HepG2 (cell line): ENCODE results near the gene RSPRY1. TPM values are rescaled to one million over a fixed set of nuclear protein-coding genes. Genes with fewer than 3 reads are reported as not detected.

Source experiments
- AFF4 ChIP-seq: sonication (generic); formaldehyde crosslinking; IDR thresholded peaks from 2 replicates; pipeline ENCODE4 v1.4.0; 2020; ENCODE audit warnings: missing genetic modification reagents
- ARNT2 ChIP-seq: sonication (generic); formaldehyde crosslinking; IDR thresholded peaks from 2 replicates; pipeline ENCODE4 v1.8.0; 2022; ENCODE audit warnings: mild to moderate bottlenecking, low read depth, missing genetic modification reagents, moderate library complexity
- ATAD3A ChIP-seq: sonication (generic); formaldehyde crosslinking; IDR thresholded peaks from 2 replicates; pipeline ENCODE4 v1.4.0; 2020; ENCODE audit warnings: missing genetic modification reagents
- CC2D1A ChIP-seq: sonication (generic); formaldehyde crosslinking; IDR thresholded peaks from 2 replicates; pipeline ENCODE4 v1.8.1; 2023; ENCODE audit warnings: mild to moderate bottlenecking, missing genetic modification reagents
- HOXA5 ChIP-seq: sonication (generic); formaldehyde crosslinking; IDR thresholded peaks from 2 replicates; pipeline ENCODE4 v1.4.0; 2020; ENCODE audit warnings: missing genetic modification reagents
- JUND ChIP-seq: sonication (generic); formaldehyde crosslinking; IDR thresholded peaks from 2 replicates; pipeline ENCODE4 v1.8.0; 2022; ENCODE audit warnings: mild to moderate bottlenecking, missing genetic modification reagents
- MED13 ChIP-seq: sonication (generic); formaldehyde crosslinking; IDR thresholded peaks from 2 replicates; pipeline ENCODE4 v1.5.0; 2020; ENCODE audit warnings: missing genetic modification reagents
- MYC ChIP-seq: sonication (generic); formaldehyde crosslinking; IDR thresholded peaks from 2 replicates; pipeline ENCODE4 v1.9.0; 2021; ENCODE audit warnings: missing genetic modification reagents, borderline replicate concordance
- NFE2L1 ChIP-seq: sonication (generic); formaldehyde crosslinking; IDR thresholded peaks from 2 replicates; pipeline ENCODE4 v1.4.0; 2020; ENCODE audit warnings: missing genetic modification reagents, mild to moderate bottlenecking, borderline replicate concordance
- NR2F6 ChIP-seq, 2 experiments: IDR thresholded peaks; 2 replicates each; pipeline ENCODE4 v1.6.1; 2016; ENCODE audit warnings: antibody characterized with exemption in 1 of 2, mild to moderate bottlenecking in 1 of 2
- PHF21A ChIP-seq: sonication (generic); formaldehyde crosslinking; IDR thresholded peaks from 2 replicates; pipeline ENCODE4 v1.5.0; 2020; ENCODE audit warnings: mild to moderate bottlenecking, missing genetic modification reagents
- RCOR2 ChIP-seq: IDR thresholded peaks from 2 replicates; pipeline ENCODE4 v1.6.1; 2016; ENCODE audit warnings: missing biosample characterization, missing genetic modification reagents
- RFXANK ChIP-seq: IDR thresholded peaks from 2 replicates; pipeline ENCODE4 v1.6.1; 2016
- SP140L ChIP-seq: sonication (generic); formaldehyde crosslinking; IDR thresholded peaks from 2 replicates; pipeline ENCODE4 v1.4.0; 2020; ENCODE audit warnings: missing genetic modification reagents, borderline replicate concordance
- ZBTB26 ChIP-seq: IDR thresholded peaks from 2 replicates; pipeline ENCODE4 v1.6.1; 2016; ENCODE audit warnings: missing compliant biosample characterization, missing genetic modification reagents, borderline replicate concordance
- ZGPAT ChIP-seq: IDR thresholded peaks from 2 replicates; pipeline ENCODE4 v1.6.1; 2016; ENCODE audit warnings: mild to moderate bottlenecking
- ZNF101 ChIP-seq: sonication (generic); formaldehyde crosslinking; IDR thresholded peaks from 2 replicates; pipeline ENCODE4 v1.4.0; 2020; ENCODE audit warnings: mild to moderate bottlenecking, low read depth, missing genetic modification reagents, borderline replicate concordance
- ZNF224 ChIP-seq: sonication (generic); formaldehyde crosslinking; IDR thresholded peaks from 2 replicates; pipeline ENCODE4 v1.5.0; 2020; ENCODE audit warnings: mild to moderate bottlenecking, missing genetic modification reagents
- ZNF33A ChIP-seq: sonication (generic); formaldehyde crosslinking; IDR thresholded peaks from 2 replicates; pipeline ENCODE4 v1.5.1; 2020; ENCODE audit warnings: missing genetic modification reagents, mild to moderate bottlenecking, moderate library complexity, borderline replicate concordance
- ZNF709 ChIP-seq: sonication (generic); formaldehyde crosslinking; IDR thresholded peaks from 2 replicates; pipeline ENCODE4 v1.5.0; 2020; ENCODE audit warnings: mild to moderate bottlenecking, missing genetic modification reagents
- ZNF839 ChIP-seq: sonication (generic); formaldehyde crosslinking; IDR thresholded peaks from 2 replicates; pipeline ENCODE4 v1.4.0; 2020; ENCODE audit warnings: missing genetic modification reagents, mild to moderate bottlenecking, borderline replicate concordance
- polyA plus RNA-seq, 8 experiments: library from polyadenylated mRNA; depleted of rRNA in 3 of 8; stranded (reverse) in 7 of 8; unstranded in 1 of 8; fragments of >200 nt; fragmentation: Illumina TruSeq in 4 of 8; extraction: Trizol in 4 of 8; gene quantifications; 2 replicates each; pipeline versions ENCODE4 v1.2.1 to v1.2.3, GENCODE V29; 2011 to 2016; ENCODE audit warnings: low read depth in 4 of 8, missing spikeins in 1 of 8, mixed read lengths in 1 of 8; ENCODE audit not compliant: insufficient read depth in 1 of 8
- total RNA-seq, 5 experiments: library from RNA; depleted of rRNA; stranded (reverse); fragments of >200 nt; fragmentation: Illumina TruSeq; extraction: Trizol; gene quantifications; 2 replicates each; pipeline ENCODE4 v1.2.3, GENCODE V29; 2016; ENCODE audit warnings: low read depth in 1 of 5

RSPRY1 gene
- total and polyA plus RNA-seq, 2 of the 13 experiments (the other 11 are each of a cell fraction or from before 2014, with no cell fraction given) = 53.4 to 61.0 TPM

GRCh38 chr16:57279780-57280638 lies 93.9 kb downstream of the RSPRY1 start (continued):
- TF ChIP-seq NFE2L1 (CRISPR knock-in tag) = no peak
- peak; percentile 97 for TF ChIP-seq ZGPAT (CRISPR knock-in tag)
- peak; percentile 100 for TF ChIP-seq RCOR2 (CRISPR knock-in tag)
- TF ChIP-seq CC2D1A (CRISPR knock-in tag) = no peak
- TF ChIP-seq ZNF101 = peak; percentile 90; the same call in 1 of the 2 replicates
- 0 out of 2 replicates have a peak, but pooled peaks have one; percentile 35 for TF ChIP-seq SP140L (CRISPR knock-in tag)
- peak; percentile 100 for TF ChIP-seq ZBTB26 (CRISPR knock-in tag)
- no peak; the same call in 1 of the 2 replicates for TF ChIP-seq AFF4 (CRISPR knock-in tag)
- peak; percentile 98 for TF ChIP-seq PHF21A (CRISPR knock-in tag)
- TF ChIP-seq NR2F6 (IDR thresholded peaks at IDR 0.05) = peak; percentile 96
- peak; percentile 97 for TF ChIP-seq NR2F6 (CRISPR knock-in tag; IDR thresholded peaks at IDR 0.05)
- no peak for TF ChIP-seq ZNF33A (CRISPR knock-in tag)
- TF ChIP-seq ATAD3A (CRISPR knock-in tag) = no peak
- TF ChIP-seq HOXA5 (CRISPR knock-in tag) = no peak
- TF ChIP-seq ARNT2 (CRISPR knock-in tag) = no peak
- peak; percentile 69; the same call in 1 of the 2 replicates for TF ChIP-seq RFXANK
- TF ChIP-seq ZNF224 (CRISPR knock-in tag) = peak; percentile 67; the same call in 1 of the 2 replicates
- TF ChIP-seq JUND (CRISPR knock-in tag) = peak; percentile 79
- peak; percentile 84; the same call in 1 of the 2 replicates for TF ChIP-seq MED13
- peak; percentile 68; the same call in 1 of the 2 replicates for TF ChIP-seq MYC (CRISPR knock-in tag)
- 0 out of 2 replicates have a peak, but pooled peaks have one; percentile 68 for TF ChIP-seq ZNF839 (CRISPR knock-in tag)
- no peak for TF ChIP-seq ZNF709 (CRISPR knock-in tag)
